ENCODE data around the gene CD99L2.

GRCh38 chrX:150765237-150765636, 133.2 kb downstream of the CD99L2 start:
- no peak for TF ChIP-seq CTCF (IDR thresholded peaks at IDR 0.05)
- TF ChIP-seq POLR2A (IDR thresholded peaks at IDR 0.05): no peak
